ENCODE data around the gene SLC35B2. TPM values are rescaled to one million over a fixed set of nuclear protein-coding genes. Genes with fewer than 3 reads are reported as not detected.

Gene SLC35B2
- total and polyA plus RNA-seq, 9 of the 15 experiments (the other 6 are each of a cell fraction or from before 2014, with no cell fraction given) = 14.5 to 59.1 (median 47.1) TPM

- TF ChIP-seq NKRF (IDR thresholded peaks at IDR 0.05; ENCODE audit: borderline replicate concordance) = peak; percentile 69; the same call in 1 of the 2 replicates
- TF ChIP-seq, protein P1, sequence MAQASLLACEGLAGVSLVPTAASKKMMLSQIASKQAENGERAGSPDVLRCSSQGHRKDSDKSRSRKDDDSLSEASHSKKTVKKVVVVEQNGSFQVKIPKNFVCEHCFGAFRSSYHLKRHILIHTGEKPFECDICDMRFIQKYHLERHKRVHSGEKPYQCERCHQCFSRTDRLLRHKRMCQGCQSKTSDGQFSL (CRISPR knock-in tag; IDR thresholded peaks at IDR 0.05) = 0 out of 2 replicates have a peak, but pooled peaks have one; percentile 58
- TF ChIP-seq, protein P1 (tag; IDR thresholded peaks at IDR 0.05) = no peak
- peak; percentile 54 for TF ChIP-seq CXXC5 (CRISPR knock-in tag; IDR thresholded peaks at IDR 0.05)
- peak; percentile 52; the same call in 1 of the 2 replicates for TF ChIP-seq USF1 (CRISPR knock-in tag; IDR thresholded peaks at IDR 0.05)
- TF ChIP-seq HDAC1 (IDR thresholded peaks at IDR 0.05) = peak in 1 of 2 experiments; percentile 89; a peak in 2 of 4 replicates
- peak; percentile 96 for TF ChIP-seq CCNT2 (IDR thresholded peaks at IDR 0.05; ENCODE audit: borderline replicate concordance, extremely low read depth, insufficient read length, low read depth, low read length)
- TF ChIP-seq NCOA6 (IDR thresholded peaks at IDR 0.05) = 0 out of 2 replicates have a peak, but pooled peaks have one; percentile 37
- peak; percentile 49 for TF ChIP-seq REST (IDR thresholded peaks at IDR 0.05; ENCODE audit: borderline replicate concordance)
- TF ChIP-seq REST (CRISPR knock-in tag; IDR thresholded peaks at IDR 0.05; ENCODE audit: low read depth) = no peak
- peak; percentile 80 for TF ChIP-seq FIP1L1 (IDR thresholded peaks at IDR 0.05; ENCODE audit: low read depth, low read length, poor library complexity, severe bottlenecking)
- TF ChIP-seq POLR3G (IDR thresholded peaks at IDR 0.05; ENCODE audit: extremely low read depth, insufficient read length, insufficient replicate concordance) = no peak
- TF ChIP-seq CREB1 (IDR thresholded peaks at IDR 0.05) = 0 out of 2 replicates have a peak, but pooled peaks have one; percentile 27
- TF ChIP-seq CREB1 (CRISPR knock-in tag; IDR thresholded peaks at IDR 0.05) = no peak; the same call in 1 of the 2 replicates
- TF ChIP-seq ZNF282 (CRISPR knock-in tag; IDR thresholded peaks at IDR 0.05) = no peak
Measured at GRCh38 chr6:44245912-44246662, 11.2 kb downstream of the SLC35B2 start (continued).

Measured in K562 (cell line).